ENCODE data around the gene GPR17. TPM values are rescaled to one million over a fixed set of nuclear protein-coding genes. Genes with fewer than 3 reads are reported as not detected.

The GPR17 gene
- total and polyA plus RNA-seq, 4 experiments from 2014 or later: not detected

- Histone ChIP-seq H3K27me3 (ENCODE audit: insufficient read depth, low read length) (no peaks in the 10 kb centered on the region), H3K4me1 (ENCODE audit: insufficient read depth, low read length) (no peaks in the 10 kb centered on the region), H3K9me3 (ENCODE audit: control insufficient read depth in 1 of 2, low read length in 2 of 2) (no peaks in the 10 kb centered on the region), H3K4me3 (ENCODE audit: low read length in 2 of 2) (no peak overlapping the region), H3K27ac (ENCODE audit: low read depth, low read length) (no peak overlapping the region), H3K36me3 (ENCODE audit: insufficient read depth, low read length) (no peaks in the 10 kb centered on the region)
- no peak for DNase-seq
- ChIA-PET POLR2A (ENCODE audit: partially characterized antibody) (no interaction called here), CTCF (ENCODE audit: partially characterized antibody) (no interaction called here)
- peaks cover 8 to 10% of the 10 kb centered on the region in 2 donors for H3K27me3 Mint-ChIP-seq
- no peak overlapping the region for H3K4me3 Mint-ChIP-seq
- no peak overlapping the region for H3K27ac Mint-ChIP-seq
- H3K9me3 Mint-ChIP-seq: peaks cover 0 to 2% (median 0%) of the 10 kb centered on the region in 8 donors
- no peaks in the 10 kb centered on the region for H3K4me1 Mint-ChIP-seq
- no peaks in the 10 kb centered on the region for H3K36me3 Mint-ChIP-seq
- intact Hi-C loops (cut with micrococcal nuclease): no loop called here
Measured at GRCh38 chr2:127623388-127624319, 22.3 kb upstream of the GPR17 start.

DNA sequence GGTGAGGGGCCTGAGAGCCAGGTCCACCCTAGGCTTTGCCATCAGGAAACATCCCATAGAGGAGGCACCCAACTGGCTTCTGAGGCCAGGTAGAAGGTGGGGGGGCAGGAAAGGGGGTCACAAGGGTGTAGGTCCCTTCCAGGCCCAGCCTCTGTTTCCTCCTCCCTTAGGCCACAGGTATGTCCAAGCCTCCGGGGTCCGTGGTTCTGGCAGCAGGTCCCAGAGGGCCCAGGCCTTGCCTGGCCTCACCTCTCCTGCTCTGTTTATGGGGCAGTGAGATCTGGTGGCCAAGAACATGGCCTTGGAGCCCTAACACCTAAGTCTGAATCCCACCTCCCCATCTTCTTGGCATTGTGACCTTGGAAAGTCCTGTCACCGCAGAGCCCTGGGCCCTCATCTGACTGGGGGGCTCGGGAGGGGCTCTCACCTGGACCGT is 21.6 kb upstream of the GPR17 start:
- Mint-ChIP-seq H3K27ac (no peak overlapping the region), H3K4me1 (no peaks in the 10 kb centered on the region), H3K36me3 (no peaks in the 10 kb centered on the region), H3K27me3 (peaks cover 8% of the 10 kb centered on the region in 2 donors), H3K9me3 (peaks cover 0 to 2% (median 0%) of the 10 kb centered on the region in 8 donors), H3K4me3 (no peak overlapping the region)
- POLR2A ChIA-PET (ENCODE audit: partially characterized antibody): no interaction called here
- H3K4me1 ChIP-seq (ENCODE audit: insufficient read depth, low read length): no peaks in the 10 kb centered on the region
- CTCF ChIA-PET (ENCODE audit: partially characterized antibody): no interaction called here
- H3K27ac ChIP-seq (ENCODE audit: low read depth, low read length): no peak overlapping the region
- DNase-seq: no peak
- no peaks in the 10 kb centered on the region for H3K9me3 ChIP-seq (ENCODE audit: control insufficient read depth in 1 of 2, low read length in 2 of 2)
- intact Hi-C loops (cut with micrococcal nuclease): no loop called here
- H3K36me3 ChIP-seq (ENCODE audit: insufficient read depth, low read length): no peaks in the 10 kb centered on the region
- H3K27me3 ChIP-seq (ENCODE audit: insufficient read depth, low read length): no peaks in the 10 kb centered on the region
- H3K4me3 ChIP-seq (ENCODE audit: low read length in 2 of 2): no peak overlapping the region

- Mint-ChIP-seq H3K27ac (no peak overlapping the region), H3K9me3 (peaks cover 0 to 2% (median 0%) of the 10 kb centered on the region in 8 donors), H3K36me3 (no peaks in the 10 kb centered on the region), H3K27me3 (peaks cover 3 to 6% of the 10 kb centered on the region in 2 donors), H3K4me1 (no peaks in the 10 kb centered on the region), H3K4me3 (no peak overlapping the region)
- Histone ChIP-seq H3K36me3 (ENCODE audit: insufficient read depth, low read length) (no peaks in the 10 kb centered on the region), H3K27me3 (ENCODE audit: insufficient read depth, low read length) (no peaks in the 10 kb centered on the region), H3K4me3 (ENCODE audit: low read length in 2 of 2) (no peak overlapping the region), H3K27ac (ENCODE audit: low read depth, low read length) (no peak overlapping the region), H3K9me3 (ENCODE audit: control insufficient read depth in 1 of 2, low read length in 2 of 2) (no peaks in the 10 kb centered on the region), H3K4me1 (ENCODE audit: insufficient read depth, low read length) (no peaks in the 10 kb centered on the region)
- POLR2A ChIA-PET (ENCODE audit: partially characterized antibody): no interaction called here
- intact Hi-C loops (cut with micrococcal nuclease): no loop called here
- CTCF ChIA-PET (ENCODE audit: partially characterized antibody): no interaction called here
- no peak for DNase-seq
Measured at GRCh38 chr2:127624756-127625571, 21.0 kb upstream of the GPR17 start.

DNA sequence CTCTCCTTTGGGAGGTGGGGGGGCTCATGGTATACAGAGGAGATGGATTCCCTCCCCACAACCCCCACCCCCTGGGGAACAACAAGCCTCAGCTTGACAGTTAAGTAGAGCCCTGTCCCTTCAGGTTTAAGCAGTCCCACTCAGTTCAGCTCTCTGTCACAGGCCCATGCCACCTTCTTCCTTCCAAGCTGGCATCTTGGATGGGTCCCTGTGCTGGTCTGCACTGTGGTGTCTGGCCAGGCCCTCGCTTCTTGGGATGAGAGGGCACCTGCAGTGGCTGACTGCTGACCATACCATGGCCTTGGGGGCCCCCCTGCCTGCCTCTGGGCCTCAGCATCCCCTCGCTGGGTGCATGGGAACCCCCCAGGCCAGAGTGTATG is 20.4 kb upstream of the GPR17 start:
- H3K27me3 ChIP-seq (ENCODE audit: insufficient read depth, low read length): no peaks in the 10 kb centered on the region
- Mint-ChIP-seq H3K27me3 (peaks cover 3 to 6% of the 10 kb centered on the region in 2 donors), H3K4me1 (no peaks in the 10 kb centered on the region), H3K36me3 (no peaks in the 10 kb centered on the region), H3K27ac (no peak overlapping the region), H3K4me3 (no peak overlapping the region), H3K9me3 (peaks cover 0 to 2% (median 0%) of the 10 kb centered on the region in 8 donors)
- H3K9me3 ChIP-seq (ENCODE audit: control insufficient read depth in 1 of 2, low read length in 2 of 2): no peaks in the 10 kb centered on the region
- ChIA-PET CTCF (ENCODE audit: partially characterized antibody) (no interaction called here), POLR2A (ENCODE audit: partially characterized antibody) (no interaction called here)
- no peak for DNase-seq
- H3K4me1 ChIP-seq (ENCODE audit: insufficient read depth, low read length): no peaks in the 10 kb centered on the region
- no peaks in the 10 kb centered on the region for H3K36me3 ChIP-seq (ENCODE audit: insufficient read depth, low read length)
- H3K4me3 ChIP-seq (ENCODE audit: low read length in 2 of 2): no peak overlapping the region
- no peak overlapping the region for H3K27ac ChIP-seq (ENCODE audit: low read depth, low read length)
- intact Hi-C loops (cut with micrococcal nuclease): no loop called here

GRCh38 chr2:127626175-127626574 is 19.8 kb upstream of the GPR17 start:
- Mint-ChIP-seq H3K4me3 (no peak overlapping the region), H3K27me3 (peaks cover 3 to 6% of the 10 kb centered on the region in 2 donors), H3K9me3 (peaks cover 0 to 2% (median 0%) of the 10 kb centered on the region in 8 donors), H3K36me3 (no peaks in the 10 kb centered on the region), H3K27ac (peak overlapping the region in 1 of 7 donors; percentile 64), H3K4me1 (no peaks in the 10 kb centered on the region)
- Histone ChIP-seq H3K27me3 (ENCODE audit: insufficient read depth, low read length) (no peaks in the 10 kb centered on the region), H3K36me3 (ENCODE audit: insufficient read depth, low read length) (no peaks in the 10 kb centered on the region), H3K4me3 (ENCODE audit: low read length in 2 of 2) (no peak overlapping the region), H3K27ac (ENCODE audit: low read depth, low read length) (no peak overlapping the region), H3K9me3 (ENCODE audit: control insufficient read depth in 1 of 2, low read length in 2 of 2) (no peaks in the 10 kb centered on the region), H3K4me1 (ENCODE audit: insufficient read depth, low read length) (no peaks in the 10 kb centered on the region)
- CTCF ChIA-PET (ENCODE audit: partially characterized antibody): no interaction called here
- no peak for DNase-seq
- intact Hi-C loops (cut with micrococcal nuclease): no loop called here
- POLR2A ChIA-PET (ENCODE audit: partially characterized antibody): no interaction called here

DNA sequence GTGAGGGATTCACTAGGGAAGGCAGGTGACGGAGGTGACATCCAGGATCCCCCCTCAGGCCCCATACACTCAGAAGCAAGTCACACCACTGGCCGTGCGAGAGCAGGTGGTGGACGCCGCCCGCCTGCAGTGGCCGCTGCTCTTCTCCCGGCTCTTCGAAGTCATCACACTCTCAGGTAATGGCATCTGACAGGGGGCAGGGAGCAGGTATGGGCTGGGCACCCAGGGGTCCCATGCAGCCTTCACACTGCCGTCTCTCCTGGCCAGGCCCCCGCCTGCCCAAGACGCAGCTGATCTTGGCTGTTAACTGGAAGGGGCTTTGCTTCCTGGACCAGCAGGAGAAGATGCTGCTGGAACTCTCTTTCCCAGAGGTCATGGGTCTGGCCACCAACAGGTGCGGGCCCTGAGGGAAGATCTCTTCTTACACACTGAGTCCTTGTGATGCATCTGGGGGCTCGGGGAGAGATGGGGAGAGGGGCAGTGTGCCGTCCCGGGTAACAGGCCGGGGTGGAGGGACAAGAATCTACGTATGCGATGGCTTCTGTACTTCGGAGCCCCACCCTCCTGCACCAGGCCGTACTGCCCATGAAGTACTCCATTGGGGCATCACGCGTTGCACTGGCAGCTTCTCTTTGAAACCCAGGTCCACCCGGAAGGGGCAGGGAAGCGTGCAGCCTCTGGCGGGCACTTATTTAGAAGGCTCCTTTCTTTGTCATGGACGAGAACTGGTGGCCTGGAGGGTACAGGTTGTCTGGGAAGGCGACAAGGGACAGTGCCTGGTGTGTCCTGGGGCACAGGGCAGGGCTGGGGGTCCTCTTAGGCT is 18.8 kb upstream of the GPR17 start:
- Histone ChIP-seq H3K4me3 (ENCODE audit: low read length in 2 of 2) (no peak overlapping the region), H3K4me1 (ENCODE audit: insufficient read depth, low read length) (no peaks in the 10 kb centered on the region), H3K27ac (ENCODE audit: low read depth, low read length) (no peak overlapping the region), H3K27me3 (ENCODE audit: insufficient read depth, low read length) (no peaks in the 10 kb centered on the region), H3K9me3 (ENCODE audit: control insufficient read depth in 1 of 2, low read length in 2 of 2) (no peaks in the 10 kb centered on the region), H3K36me3 (ENCODE audit: insufficient read depth, low read length) (no peaks in the 10 kb centered on the region)
- no peak overlapping the region for H3K4me3 Mint-ChIP-seq
- H3K4me1 Mint-ChIP-seq: no peaks in the 10 kb centered on the region
- POLR2A ChIA-PET (ENCODE audit: partially characterized antibody): no interaction called here
- peaks cover 0 to 2% (median 0%) of the 10 kb centered on the region in 8 donors for H3K9me3 Mint-ChIP-seq
- H3K27me3 Mint-ChIP-seq: peaks cover 0 to 4% of the 10 kb centered on the region in 2 donors
- intact Hi-C loops (cut with micrococcal nuclease): no loop called here
- DNase-seq: no peak
- CTCF ChIA-PET (ENCODE audit: partially characterized antibody): no interaction called here
- H3K36me3 Mint-ChIP-seq: no peaks in the 10 kb centered on the region
- H3K27ac Mint-ChIP-seq: no peak overlapping the region

All from CD4-positive, alpha-beta memory T cell (primary cell).